GM12892 (cell line): ENCODE results near the gene POLG2.

Experiments used
- POLR2A ChIP-seq: IDR thresholded peaks from 2 replicates; pipeline ENCODE4 v1.6.1; 2011; ENCODE audit warnings: low read depth, low read length, control low read depth
- POLR2AphosphoS5 ChIP-seq: IDR thresholded peaks from 2 replicates; pipeline ENCODE4 v1.6.1; 2011; ENCODE audit warnings: low read depth, low read length, control low read depth
- TAF1 ChIP-seq: IDR thresholded peaks from 2 replicates; pipeline ENCODE4 v1.6.1; 2011; ENCODE audit warnings: low read depth, mild to moderate bottlenecking, control low read depth, low read length, borderline replicate concordance

DNA sequence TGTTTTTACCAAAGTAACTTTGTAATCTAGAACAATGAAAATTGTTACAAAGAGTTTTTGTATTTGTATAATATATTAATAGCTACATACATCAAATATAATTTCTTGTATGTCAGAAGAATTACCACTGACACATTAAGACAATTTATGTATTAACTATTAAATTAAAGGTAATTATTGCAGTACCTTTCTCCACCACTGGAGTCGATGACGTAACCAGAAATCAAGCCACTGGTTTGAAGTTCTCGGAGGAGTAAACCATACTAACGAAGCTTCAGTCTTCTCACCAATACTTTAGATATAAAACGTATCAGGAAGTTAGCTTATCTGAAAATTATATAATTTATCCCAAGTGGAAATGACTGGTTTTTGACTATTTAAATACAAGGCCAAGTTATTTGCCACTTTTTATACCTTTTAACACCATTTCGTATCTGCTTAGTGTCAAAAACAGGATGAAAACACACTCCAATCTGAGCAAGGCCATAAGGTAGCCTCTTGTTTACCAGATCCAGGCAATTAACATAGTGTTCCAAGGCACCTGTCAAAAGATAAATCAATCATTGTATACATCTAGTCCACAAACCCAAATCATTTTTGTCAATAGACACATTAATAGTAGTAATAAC, 4.3 kb downstream of the POLG2 start:
- no peak for TF ChIP-seq POLR2A
- no peak for TF ChIP-seq TAF1
- TF ChIP-seq POLR2AphosphoS5: no peak
